K562 (cell line): Measurements from ENCODE around the gene SHROOM3. TPM values are rescaled to one million over a fixed set of nuclear protein-coding genes. Genes with fewer than 3 reads are reported as not detected.
A peak's percentile ranks its signal among the peaks of the same experiment; 100 is the strongest.

Source experiments
- ATF3 ChIP-seq, 2 experiments: fragments of 450-650 bp in 1 of 2; sonication (generic) in 1 of 2; formaldehyde crosslinking in 1 of 2; IDR thresholded peaks in 1 of 2; conservative IDR thresholded peaks in 1 of 2; 2 replicates each; pipeline versions ENCODE4 v1.6.1 to v1.8.1; 2016 to 2023; ENCODE audit warnings: mild to moderate bottlenecking in 2 of 2, moderate library complexity in 2 of 2, inconsistent platforms in 1 of 2, missing genetic modification reagents in 1 of 2
- BCOR ChIP-seq: fragments of 450-650 bp; IDR thresholded peaks from 2 replicates; pipeline ENCODE4 v1.6.1; 2016
- CEBPG ChIP-seq, 3 experiments: fragments of 200-800 bp in 1 of 3; sonication (Bioruptor generic) in 1 of 3; sonication (generic) in 1 of 3; formaldehyde crosslinking in 1 of 3; IDR thresholded peaks in 2 of 3; conservative IDR thresholded peaks in 1 of 3; 2 replicates each; pipeline versions ENCODE4 v1.6.1 to v1.8.0; 2016 to 2022; ENCODE audit warnings: missing compliant biosample characterization in 2 of 3, missing genetic modification characterization in 2 of 3, mild to moderate bottlenecking in 1 of 3, missing genetic modification reagents in 1 of 3
- FOSL1 ChIP-seq: fragments of 200-800 bp; sonication (Bioruptor generic); conservative IDR thresholded peaks from 2 replicates; pipeline ENCODE4 v1.6.1; 2016; ENCODE audit warnings: missing genetic modification characterization, missing compliant biosample characterization
- MGA ChIP-seq: fragments of 450-650 bp; IDR thresholded peaks from 2 replicates; pipeline ENCODE4 v1.6.1; 2016; ENCODE audit warnings: mild to moderate bottlenecking, moderate library complexity
- NRF1 ChIP-seq, 2 experiments: fragments of 450-650 bp; IDR thresholded peaks in 1 of 2; conservative IDR thresholded peaks in 1 of 2; 2 replicates each; pipeline ENCODE4 v1.6.1; 2014; ENCODE audit warnings: mild to moderate bottlenecking in 2 of 2
- PML ChIP-seq: IDR thresholded peaks from 2 replicates; pipeline ENCODE4 v1.6.1; 2012; ENCODE audit warnings: low read length, inconsistent platforms
- TAF7 ChIP-seq: fragments of 450-650 bp; IDR thresholded peaks from 2 replicates; pipeline ENCODE4 v1.6.1; 2016; ENCODE audit warnings: missing genetic modification characterization, missing compliant biosample characterization
- TAL1 ChIP-seq: fragments of 450-650 bp; IDR thresholded peaks from 2 replicates; pipeline ENCODE4 v1.6.1; 2016; ENCODE audit warnings: mild to moderate bottlenecking
- TCF3 ChIP-seq: sonication (generic); formaldehyde crosslinking; IDR thresholded peaks from 2 replicates; pipeline ENCODE4 v1.4.0; 2020; ENCODE audit warnings: mild to moderate bottlenecking, missing genetic modification reagents
- TCF7L2 ChIP-seq: fragments of 150-350 bp; IDR thresholded peaks from 2 replicates; pipeline ENCODE4 v1.6.1; 2016; ENCODE audit warnings: low read depth, mild to moderate bottlenecking, low read length, moderate library complexity
- TRIM24 ChIP-seq, 2 experiments: fragments of 450-650 bp; IDR thresholded peaks; 2 replicates each; pipeline ENCODE4 v1.6.1; 2016
- ZNF140 ChIP-seq: fragments of 250-450 bp; sonication (Bioruptor Pico); IDR thresholded peaks from 2 replicates; pipeline ENCODE4 v1.8.0; 2021; ENCODE audit warnings: moderate library complexity, mild to moderate bottlenecking, inconsistent platforms
- ZNF280A ChIP-seq: fragments of 450-650 bp; IDR thresholded peaks from 2 replicates; pipeline ENCODE4 v1.6.1; 2018; ENCODE audit warnings: mild to moderate bottlenecking, low read depth; ENCODE audit not compliant: partially characterized antibody
- ZNF445 ChIP-seq: fragments of 250-450 bp; sonication (Bioruptor Pico); IDR thresholded peaks from 2 replicates; pipeline ENCODE4 v1.4.0; 2020; ENCODE audit warnings: low read depth, mild to moderate bottlenecking, moderate library complexity
- polyA plus RNA-seq, 8 experiments: library from polyadenylated mRNA; depleted of rRNA in 4 of 8; stranded (reverse) in 5 of 8; unstranded in 3 of 8; fragments of >200 nt; fragmentation: Nextera tagmentation in 2 of 8; fragmentation: Illumina TruSeq in 1 of 8; extraction: Ambion mirVana in 2 of 8; extraction: Trizol in 1 of 8; gene quantifications; 2 replicates each; pipeline versions ENCODE4 v1.2.1 to v1.2.3, GENCODE V29; 2011 to 2014; ENCODE audit warnings: inconsistent platforms in 1 of 8, missing spikeins in 1 of 8
- total RNA-seq, 7 experiments: library from RNA; depleted of rRNA in 6 of 7; stranded (reverse); fragments of >200 nt in 6 of 7; fragmentation: Illumina TruSeq in 2 of 7; extraction: Trizol in 2 of 7; gene quantifications; 2 replicates each; pipeline versions ENCODE4 v1.2.1 to v1.2.3, GENCODE V29; 2011 to 2021; ENCODE audit warnings: low replicate concordance in 1 of 7

The SHROOM3 gene
- total and polyA plus RNA-seq, 9 of the 15 experiments (the other 6 are each of a cell fraction or from before 2014, with no cell fraction given) = 0.01 to 0.07 TPM; not detected in 7

GRCh38 chr4:76803522-76803921 is 368.5 kb downstream of the SHROOM3 start (continued):
- no peak for TF ChIP-seq MGA
- no peak for TF ChIP-seq ZNF280A
- peak; percentile 41 for TF ChIP-seq TAL1
- no peak for TF ChIP-seq TCF7L2
- TF ChIP-seq TCF3 = peak; percentile 59
- no peak for TF ChIP-seq ZNF445 (CRISPR knock-in tag)
- TF ChIP-seq FOSL1 (tag) = peak; percentile 91
- TF ChIP-seq NRF1 (conservative IDR thresholded peaks at IDR 0.05 in 1 of 2, IDR thresholded peaks at IDR 0.05 in 1 of 2) = peak in 1 of 2 experiments; percentile 11; a peak in 1 of 4 replicates
- peak; percentile 29 to 38; a peak in 1 of 4 replicates for TF ChIP-seq TRIM24 (IDR thresholded peaks at IDR 0.05)
- no peak for TF ChIP-seq PML
- TF ChIP-seq BCOR = no peak
- no peak for TF ChIP-seq TAF7
- TF ChIP-seq ZNF140 (CRISPR knock-in tag) = no peak
- peak; percentile 84 for TF ChIP-seq ATF3 (IDR thresholded peaks at IDR 0.05)
- 0 out of 2 replicates have a peak, but pooled peaks have one; percentile 31 for TF ChIP-seq ATF3 (CRISPR knock-in tag; conservative IDR thresholded peaks at IDR 0.05)
- TF ChIP-seq CEBPG (CRISPR knock-in tag; IDR thresholded peaks at IDR 0.05) = no peak
- TF ChIP-seq CEBPG (tag; conservative IDR thresholded peaks at IDR 0.05 in 1 of 2, IDR thresholded peaks at IDR 0.05 in 1 of 2) = no peak; a peak in 1 of 4 replicates
